SK-N-SH treated with all-trans-retinoic acid at 6 μM for 48 hours (cell line): ENCODE measurements around the gene WDR7.

Experiments used
- ARNTL ChIP-seq: fragments of 450-650 bp; formaldehyde crosslinking; IDR thresholded peaks from 2 replicates; pipeline ENCODE4 v1.5.0; 2020; ENCODE audit warnings: low read depth, mild to moderate bottlenecking, moderate library complexity, borderline replicate concordance
- BACH2 ChIP-seq: fragments of 250-450 bp; sonication (Bioruptor Pico); IDR thresholded peaks from 2 replicates; pipeline ENCODE4 v1.9.0; 2021; ENCODE audit warnings: mild to moderate bottlenecking, borderline replicate concordance
- CREB5 ChIP-seq: fragments of 250-450 bp; sonication (Bioruptor Pico); IDR thresholded peaks from 2 replicates; pipeline ENCODE4 v1.5.1; 2020; ENCODE audit warnings: low read depth, mild to moderate bottlenecking, moderate library complexity
- CSDC2 ChIP-seq: fragments of 250-450 bp; sonication (Bioruptor Pico); IDR thresholded peaks from 2 replicates; pipeline ENCODE4 v1.5.0; 2020; ENCODE audit warnings: mild to moderate bottlenecking, moderate library complexity
- CSRNP3 ChIP-seq: fragments of 250-450 bp; sonication (Bioruptor Pico); IDR thresholded peaks from 2 replicates; pipeline ENCODE4 v1.5.1; 2021; ENCODE audit warnings: mild to moderate bottlenecking, moderate library complexity
- GLIS3 ChIP-seq: fragments of 250-450 bp; sonication (Bioruptor Pico); IDR thresholded peaks from 2 replicates; pipeline ENCODE4 v1.5.0; 2020; ENCODE audit warnings: mild to moderate bottlenecking, moderate library complexity
- ISL1 ChIP-seq: fragments of 250-450 bp; sonication (Bioruptor Pico); IDR thresholded peaks from 2 replicates; pipeline ENCODE4 v2.1.2; 2022; ENCODE audit warnings: mild to moderate bottlenecking, moderate library complexity
- PATZ1 ChIP-seq: fragments of 250-450 bp; sonication (Bioruptor Pico); IDR thresholded peaks from 2 replicates; pipeline ENCODE4 v1.8.0; 2020; ENCODE audit warnings: mild to moderate bottlenecking, moderate library complexity, borderline replicate concordance
- PPARA ChIP-seq: fragments of 250-450 bp; sonication (Bioruptor Pico); IDR thresholded peaks from 2 replicates; pipeline ENCODE4 v1.5.0; 2020; ENCODE audit warnings: mild to moderate bottlenecking, borderline replicate concordance
- TCF4 ChIP-seq: fragments of 250-450 bp; sonication (Bioruptor Pico); IDR thresholded peaks from 2 replicates; pipeline ENCODE4 v1.8.0; 2021; ENCODE audit warnings: mild to moderate bottlenecking, moderate library complexity, borderline replicate concordance
- ZC3H10 ChIP-seq: fragments of 250-450 bp; sonication (Bioruptor Pico); IDR thresholded peaks from 2 replicates; pipeline ENCODE4 v1.5.1; 2021; ENCODE audit warnings: mild to moderate bottlenecking, moderate library complexity
- ZFP30 ChIP-seq: fragments of 450-650 bp; formaldehyde crosslinking; IDR thresholded peaks from 2 replicates; pipeline ENCODE4 v1.5.0; 2022; ENCODE audit warnings: mild to moderate bottlenecking, moderate library complexity
- TF ChIP-seq, protein P1 (sequence below): fragments of 250-450 bp; sonication (Bioruptor Pico); IDR thresholded peaks from 2 replicates; pipeline ENCODE4 v1.8.0; 2021; ENCODE audit warnings: low read depth, mild to moderate bottlenecking, moderate library complexity, borderline replicate concordance
- TF ChIP-seq, protein P2 (sequence below): fragments of 250-450 bp; sonication (Bioruptor Pico); IDR thresholded peaks from 2 replicates; pipeline ENCODE4 v1.5.0; 2020; ENCODE audit warnings: mild to moderate bottlenecking, moderate library complexity

- TF ChIP-seq ZC3H10 (no peak), TCF4 (CRISPR knock-in tag) (no peak), GLIS3 (CRISPR knock-in tag) (no peak), ZFP30 (no peak), ARNTL (CRISPR knock-in tag) (no peak), CREB5 (CRISPR knock-in tag) (no peak), CSRNP3 (CRISPR knock-in tag) (no peak), PATZ1 (CRISPR knock-in tag) (no peak), CSDC2 (no peak), PPARA (CRISPR knock-in tag) (no peak), ISL1 (no peak), BACH2 (CRISPR knock-in tag) (no peak)
- TF ChIP-seq, protein P1, sequence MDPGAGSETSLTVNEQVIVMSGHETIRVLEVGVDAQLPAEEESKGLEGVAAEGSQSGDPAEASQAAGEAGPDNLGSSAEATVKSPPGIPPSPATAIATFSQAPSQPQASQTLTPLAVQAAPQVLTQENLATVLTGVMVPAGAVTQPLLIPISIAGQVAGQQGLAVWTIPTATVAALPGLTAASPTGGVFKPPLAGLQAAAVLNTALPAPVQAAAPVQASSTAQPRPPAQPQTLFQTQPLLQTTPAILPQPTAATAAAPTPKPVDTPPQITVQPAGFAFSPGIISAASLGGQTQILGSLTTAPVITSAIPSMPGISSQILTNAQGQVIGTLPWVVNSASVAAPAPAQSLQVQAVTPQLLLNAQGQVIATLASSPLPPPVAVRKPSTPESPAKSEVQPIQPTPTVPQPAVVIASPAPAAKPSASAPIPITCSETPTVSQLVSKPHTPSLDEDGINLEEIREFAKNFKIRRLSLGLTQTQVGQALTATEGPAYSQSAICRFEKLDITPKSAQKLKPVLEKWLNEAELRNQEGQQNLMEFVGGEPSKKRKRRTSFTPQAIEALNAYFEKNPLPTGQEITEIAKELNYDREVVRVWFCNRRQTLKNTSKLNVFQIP (CRISPR knock-in tag): no peak
- TF ChIP-seq, protein P2, sequence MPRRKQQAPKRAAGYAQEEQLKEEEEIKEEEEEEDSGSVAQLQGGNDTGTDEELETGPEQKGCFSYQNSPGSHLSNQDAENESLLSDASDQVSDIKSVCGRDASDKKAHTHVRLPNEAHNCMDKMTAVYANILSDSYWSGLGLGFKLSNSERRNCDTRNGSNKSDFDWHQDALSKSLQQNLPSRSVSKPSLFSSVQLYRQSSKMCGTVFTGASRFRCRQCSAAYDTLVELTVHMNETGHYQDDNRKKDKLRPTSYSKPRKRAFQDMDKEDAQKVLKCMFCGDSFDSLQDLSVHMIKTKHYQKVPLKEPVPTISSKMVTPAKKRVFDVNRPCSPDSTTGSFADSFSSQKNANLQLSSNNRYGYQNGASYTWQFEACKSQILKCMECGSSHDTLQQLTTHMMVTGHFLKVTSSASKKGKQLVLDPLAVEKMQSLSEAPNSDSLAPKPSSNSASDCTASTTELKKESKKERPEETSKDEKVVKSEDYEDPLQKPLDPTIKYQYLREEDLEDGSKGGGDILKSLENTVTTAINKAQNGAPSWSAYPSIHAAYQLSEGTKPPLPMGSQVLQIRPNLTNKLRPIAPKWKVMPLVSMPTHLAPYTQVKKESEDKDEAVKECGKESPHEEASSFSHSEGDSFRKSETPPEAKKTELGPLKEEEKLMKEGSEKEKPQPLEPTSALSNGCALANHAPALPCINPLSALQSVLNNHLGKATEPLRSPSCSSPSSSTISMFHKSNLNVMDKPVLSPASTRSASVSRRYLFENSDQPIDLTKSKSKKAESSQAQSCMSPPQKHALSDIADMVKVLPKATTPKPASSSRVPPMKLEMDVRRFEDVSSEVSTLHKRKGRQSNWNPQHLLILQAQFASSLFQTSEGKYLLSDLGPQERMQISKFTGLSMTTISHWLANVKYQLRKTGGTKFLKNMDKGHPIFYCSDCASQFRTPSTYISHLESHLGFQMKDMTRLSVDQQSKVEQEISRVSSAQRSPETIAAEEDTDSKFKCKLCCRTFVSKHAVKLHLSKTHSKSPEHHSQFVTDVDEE (CRISPR knock-in tag): no peak
Measured at GRCh38 chr18:56637711-56638231, 13.4 kb upstream of the WDR7 start.
